AG20443 (cell line): Measurements from ENCODE around the gene MANBA.

Source experiments
- DNase-seq: peaks from one replicate; pipeline ENCODE4 v3.0.0; 2012; ENCODE audit warnings: low spot score, mixed read lengths

Gene MANBA

GRCh38 chr4:102592256-102592655 lies 168.5 kb downstream of the MANBA start:
- no peak for DNase-seq

GRCh38 chr4:102589743-102590142 lies 171.0 kb downstream of the MANBA start:
- no peak for DNase-seq

GRCh38 chr4:102586644-102587021 lies 174.1 kb downstream of the MANBA start:
- DNase-seq: no peak

DNA sequence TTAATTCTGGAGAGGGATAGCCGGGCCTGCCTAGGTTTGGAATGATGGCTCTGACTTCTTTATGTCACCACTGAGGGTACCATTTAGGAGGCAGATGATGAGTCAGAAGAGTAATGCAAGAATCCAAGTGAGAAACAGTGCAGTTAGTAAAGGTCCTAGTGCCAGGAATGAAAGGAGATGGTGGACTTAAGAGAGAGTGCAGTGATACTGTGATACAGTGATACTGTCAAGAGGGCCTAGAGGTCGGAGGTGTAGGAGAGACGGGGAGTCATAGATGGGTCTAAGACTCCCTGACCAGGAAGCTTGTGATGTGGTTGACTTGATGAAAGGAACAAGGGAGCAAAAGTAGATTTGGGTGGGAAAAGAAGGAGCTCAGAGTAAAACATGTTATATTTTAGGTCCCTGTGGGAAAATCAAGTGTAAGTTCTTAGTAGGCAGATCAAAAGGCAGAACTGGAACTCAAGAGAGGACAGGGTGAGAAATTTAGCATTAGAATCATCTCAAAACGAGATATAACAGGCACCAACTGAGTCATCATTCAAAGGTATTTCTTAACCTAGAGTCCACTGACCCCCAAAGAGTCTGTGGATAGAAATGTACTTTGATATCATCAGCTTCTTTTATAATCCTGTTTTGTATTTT lies 174.6 kb downstream of the MANBA start:
- DNase-seq: no peak

GRCh38 chr4:102585329-102585728 lies 175.4 kb downstream of the MANBA start:
- DNase-seq: no peak

DNA sequence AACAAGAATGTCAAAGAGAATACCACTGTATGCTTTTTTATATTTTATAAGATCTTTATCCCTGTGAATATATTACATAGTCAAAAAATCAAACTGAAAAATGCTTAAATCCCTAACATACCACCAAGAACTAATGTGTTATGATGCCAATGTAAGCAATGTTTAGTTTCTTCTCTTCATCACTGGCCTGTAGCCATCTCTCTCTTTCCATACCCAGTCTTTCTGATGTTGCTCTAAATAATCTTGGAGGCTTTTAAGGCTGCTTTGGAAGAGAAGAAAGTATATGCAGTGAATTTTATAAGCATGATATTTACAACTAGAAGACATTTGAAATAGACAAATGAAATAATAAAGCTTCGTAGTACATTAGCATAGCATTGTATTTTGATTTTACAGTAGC lies 176.7 kb downstream of the MANBA start:
- no peak for DNase-seq
